HG03196 (cell line): ENCODE measurements around the gene DECR2.

Experiments
- ATAC-seq: cut with Tn5 transposase; IDR thresholded peaks from one replicate; pipeline ENCODE4 v1.9.1; 2021; ENCODE audit not compliant: unreplicated experiment

The DECR2 gene

GRCh38 chr16:427250-427649, 25.6 kb downstream of the DECR2 start:
- ATAC-seq, result no peak

DNA sequence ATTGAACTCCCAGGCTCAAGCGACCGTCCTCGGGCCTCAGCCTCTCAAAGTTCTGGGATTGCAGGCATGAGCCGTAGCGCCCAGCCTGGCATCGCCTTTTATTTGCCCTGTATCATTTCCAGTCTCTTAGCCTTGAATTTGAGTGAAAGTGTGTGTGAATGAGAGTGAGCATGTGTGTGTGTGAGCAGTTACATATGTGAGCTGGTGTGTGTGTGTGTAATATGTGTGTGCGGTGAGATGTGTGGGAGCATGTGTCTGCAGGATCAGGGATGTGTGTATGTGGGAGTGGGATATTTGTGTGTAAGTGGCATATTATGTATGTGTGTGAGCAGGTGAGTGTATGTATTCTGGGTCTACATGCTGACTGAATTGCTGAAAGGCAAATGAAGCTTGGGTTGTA, 29.2 kb downstream of the DECR2 start:
- ATAC-seq, result no peak

DNA sequence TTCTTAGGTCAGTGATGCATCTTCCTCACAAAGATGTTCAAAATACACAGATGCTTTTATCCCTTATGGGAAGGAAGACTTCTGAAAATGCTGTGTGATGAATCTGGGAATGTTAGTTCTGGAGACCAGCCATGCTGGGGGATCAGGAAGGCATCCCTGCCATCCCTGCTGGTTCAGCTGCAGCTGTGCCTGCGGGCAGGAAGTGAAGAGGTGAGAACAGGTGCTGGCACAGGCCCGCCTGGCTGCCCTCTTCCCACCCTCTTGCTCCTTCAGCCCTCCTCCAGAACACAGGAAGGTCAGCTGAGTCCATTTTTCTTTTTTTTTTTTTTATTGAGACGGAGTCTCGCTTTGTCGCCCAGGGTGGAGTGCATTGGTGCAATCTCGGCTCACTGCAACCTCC, 38.9 kb downstream of the DECR2 start:
- ATAC-seq, result no peak

DNA sequence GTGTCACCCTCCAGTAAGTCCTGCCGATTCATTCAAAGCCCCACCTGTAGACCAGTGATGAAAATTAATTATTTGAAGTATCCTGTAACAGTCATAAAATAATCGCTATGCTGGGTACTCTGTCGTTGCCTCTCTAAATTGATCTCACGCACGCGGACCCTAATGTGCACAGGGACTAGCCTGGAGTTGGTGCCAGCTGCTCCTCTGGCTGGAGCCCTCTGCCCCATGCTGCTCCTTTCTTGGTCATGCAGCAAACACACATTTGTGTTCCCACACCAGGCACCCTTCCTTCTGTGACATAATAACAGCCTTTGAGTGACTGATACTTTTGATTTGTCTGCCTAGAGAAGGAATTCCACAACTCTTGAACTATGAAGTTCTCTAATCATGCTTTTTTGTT, 39.8 kb downstream of the DECR2 start:
- no peak for ATAC-seq

DNA sequence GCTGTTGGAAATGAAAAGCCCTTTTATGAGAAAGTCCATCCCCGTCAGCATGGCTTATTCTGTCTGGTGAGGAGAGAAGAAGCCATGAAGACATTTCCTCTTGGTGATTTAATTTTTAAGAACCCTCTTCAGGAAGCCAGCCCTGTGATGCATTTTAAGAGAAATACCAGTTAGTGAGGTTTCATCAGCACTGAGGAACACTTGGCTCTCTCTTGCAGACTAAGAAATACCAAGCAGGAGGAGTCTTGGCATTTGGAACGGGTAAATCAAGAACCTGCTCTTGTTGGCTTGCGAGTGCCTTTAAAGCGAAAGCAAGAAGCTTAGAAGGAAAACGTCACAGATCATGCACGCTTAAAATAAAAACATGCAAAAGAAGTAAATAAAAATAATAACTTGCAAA, 41.3 kb downstream of the DECR2 start:
- no peak for ATAC-seq

DNA sequence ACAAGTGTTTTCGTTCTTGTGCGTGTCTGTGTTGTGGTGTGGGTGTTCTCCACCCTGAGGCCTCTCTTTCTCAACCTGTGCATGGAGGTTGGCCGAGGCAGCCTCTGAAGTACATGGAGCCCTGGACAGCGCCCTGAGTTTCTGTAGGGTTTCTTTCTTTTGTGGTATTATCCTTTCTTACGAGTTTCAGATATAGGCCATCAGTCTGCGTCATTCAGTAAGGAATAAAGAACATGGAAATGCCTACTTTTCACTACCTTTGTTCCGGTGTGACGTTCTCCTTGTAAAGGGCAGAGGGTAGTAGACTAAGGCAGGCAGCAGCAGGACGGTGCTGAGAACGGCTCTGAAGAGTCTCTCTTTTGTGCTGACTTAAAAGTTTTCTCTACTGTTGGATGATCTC, 42.3 kb downstream of the DECR2 start:
- no peak for ATAC-seq

DNA sequence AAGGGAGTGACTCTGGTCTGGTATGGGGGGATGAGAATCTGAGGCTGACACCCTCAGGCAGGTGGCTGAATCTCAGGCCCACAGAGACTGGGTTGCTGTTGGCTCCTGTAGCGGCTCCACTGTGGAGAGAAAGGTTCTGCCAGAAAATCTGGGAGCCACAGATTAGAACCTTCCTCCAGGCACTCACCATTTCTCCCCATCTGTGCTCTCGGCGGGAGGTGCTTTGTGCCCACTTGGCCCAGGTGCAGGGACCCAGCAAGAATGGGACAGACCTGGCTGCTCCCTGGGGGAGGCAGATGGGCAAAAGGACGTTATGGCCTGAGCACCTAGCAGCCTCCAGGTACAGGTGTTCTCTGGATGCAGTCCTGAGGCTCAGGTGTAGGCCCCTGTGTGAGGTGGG, 43.9 kb downstream of the DECR2 start:
- no peak for ATAC-seq

DNA sequence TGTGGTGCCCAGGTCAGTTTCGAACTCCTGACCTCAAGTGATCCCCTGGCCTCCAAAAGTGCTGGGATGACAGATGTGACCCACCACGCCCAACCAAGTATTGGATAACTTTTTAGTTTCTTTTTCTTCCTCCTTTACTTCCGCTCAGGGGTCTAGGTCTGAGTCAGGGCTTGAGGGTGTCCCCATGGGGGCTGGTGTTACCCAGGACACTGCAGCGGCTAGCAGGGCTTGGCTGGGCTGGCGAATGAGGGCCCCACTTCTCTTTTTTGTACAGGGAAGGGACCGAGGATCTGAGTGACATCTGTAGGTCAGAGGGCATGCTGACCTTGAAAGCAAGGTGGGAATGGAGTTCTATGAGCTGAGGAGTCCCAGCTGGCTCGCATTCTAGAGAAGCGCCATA, 48.7 kb downstream of the DECR2 start:
- ATAC-seq, result no peak

GRCh38 chr16:450785-451512, 49.3 kb downstream of the DECR2 start:
- no peak for ATAC-seq

DNA sequence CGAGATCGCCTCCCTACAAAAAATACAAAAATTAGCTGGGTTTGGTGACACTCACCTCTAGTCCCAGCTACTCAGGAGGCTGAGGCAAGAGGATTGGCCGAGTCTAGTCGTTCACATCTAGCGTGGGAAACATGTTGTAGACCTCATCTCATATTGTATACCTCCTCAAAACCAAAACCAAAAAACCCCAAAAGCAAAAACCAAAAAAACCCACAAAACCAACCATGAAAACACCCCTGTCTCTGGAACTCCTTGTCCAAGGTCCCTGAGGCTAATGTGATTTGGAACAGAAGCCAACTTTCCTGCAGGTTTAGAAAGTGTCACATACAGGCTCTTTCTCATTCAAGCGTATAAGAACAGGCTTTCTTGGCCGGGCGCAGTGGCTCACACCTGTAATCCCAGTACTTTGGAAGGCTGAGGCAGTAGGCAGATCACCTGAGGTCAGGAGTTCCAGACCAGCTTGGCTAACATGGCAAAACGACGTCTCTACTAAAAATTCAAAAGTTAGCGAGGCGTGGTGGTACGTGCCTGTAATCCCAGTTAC, 52.8 kb downstream of the DECR2 start:
- no peak for ATAC-seq

DNA sequence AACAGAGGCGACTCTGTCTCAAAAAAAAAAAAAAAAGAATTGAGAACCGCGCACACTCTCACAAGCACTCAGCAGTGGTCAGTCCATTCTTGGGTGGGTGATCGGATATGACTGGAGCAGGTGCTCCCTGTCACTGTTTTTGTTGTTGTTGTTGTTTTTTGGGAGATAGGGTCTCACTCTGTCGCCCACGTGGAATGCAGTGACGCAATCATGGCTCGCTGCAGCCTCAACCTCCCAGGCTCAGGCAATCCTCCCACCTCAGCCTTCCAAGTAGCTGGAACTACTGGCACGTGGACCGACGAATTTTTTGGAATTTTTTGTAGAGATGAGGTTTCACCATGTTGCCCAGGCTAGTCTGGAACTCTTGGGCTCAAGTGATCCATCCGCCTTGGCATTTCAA, 53.8 kb downstream of the DECR2 start:
- ATAC-seq, result no peak

GRCh38 chr16:456891-457483, 55.3 kb downstream of the DECR2 start:
- ATAC-seq, result no peak

- no peak for ATAC-seq
Observed at GRCh38 chr16:457732-458400, 56.2 kb downstream of the DECR2 start.

DNA sequence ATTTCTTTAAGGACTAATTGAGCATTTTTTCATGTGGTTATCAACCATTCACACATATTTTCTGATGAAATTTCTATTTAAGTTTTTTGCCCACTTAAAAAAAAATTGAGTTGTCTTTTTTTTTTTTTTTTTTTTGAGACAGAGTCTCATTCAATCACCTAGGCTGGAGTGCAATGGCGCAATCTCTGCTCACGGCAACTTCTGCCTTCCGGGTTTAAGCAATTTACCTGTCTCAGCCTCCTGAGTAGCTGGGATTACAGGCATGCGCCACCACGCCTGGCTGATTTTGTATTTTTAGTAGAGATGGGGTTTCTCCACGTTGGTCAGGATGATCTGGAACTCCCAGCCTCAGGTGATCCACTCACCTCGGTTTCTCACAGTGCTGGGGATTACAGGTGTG, 58.1 kb downstream of the DECR2 start:
- no peak for ATAC-seq

- no peak for ATAC-seq
Observed at GRCh38 chr16:460787-461186, 59.1 kb downstream of the DECR2 start.
